ENCODE data around the gene VMAC.

DNA sequence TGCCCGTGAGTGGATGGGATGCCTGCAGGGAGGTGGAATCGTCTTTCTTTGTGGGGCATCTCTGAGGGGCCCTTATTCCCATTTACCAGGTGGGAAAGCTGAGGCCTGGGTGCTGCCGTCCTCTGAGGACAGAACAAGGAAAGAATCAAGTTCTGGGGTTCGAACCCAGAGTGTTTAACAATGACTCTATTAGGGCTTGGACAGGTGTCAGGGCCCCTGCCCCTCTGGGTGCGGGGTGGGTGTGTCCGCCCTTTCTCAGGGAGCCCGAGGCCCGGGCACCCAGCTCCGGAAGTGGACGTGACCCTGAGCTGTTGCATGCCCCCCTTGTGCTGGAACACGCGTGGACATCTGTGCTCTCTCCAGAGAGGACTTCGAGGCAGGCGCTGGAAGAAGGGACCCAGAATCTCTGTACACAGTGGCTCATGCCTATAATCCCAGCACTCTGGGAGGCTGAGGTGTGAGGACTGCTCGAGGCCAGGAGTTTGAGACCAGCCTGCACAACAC is 11.8 kb upstream of the VMAC start:
- TF ChIP-seq CTCF (IDR thresholded peaks at IDR 0.05) = no peak
- no peak for TF ChIP-seq POLR2AphosphoS5 (IDR thresholded peaks at IDR 0.05)
- TF ChIP-seq POLR2A (IDR thresholded peaks at IDR 0.05) = no peak
